ENCODE measurements around the gene ASXL2.

DNA sequence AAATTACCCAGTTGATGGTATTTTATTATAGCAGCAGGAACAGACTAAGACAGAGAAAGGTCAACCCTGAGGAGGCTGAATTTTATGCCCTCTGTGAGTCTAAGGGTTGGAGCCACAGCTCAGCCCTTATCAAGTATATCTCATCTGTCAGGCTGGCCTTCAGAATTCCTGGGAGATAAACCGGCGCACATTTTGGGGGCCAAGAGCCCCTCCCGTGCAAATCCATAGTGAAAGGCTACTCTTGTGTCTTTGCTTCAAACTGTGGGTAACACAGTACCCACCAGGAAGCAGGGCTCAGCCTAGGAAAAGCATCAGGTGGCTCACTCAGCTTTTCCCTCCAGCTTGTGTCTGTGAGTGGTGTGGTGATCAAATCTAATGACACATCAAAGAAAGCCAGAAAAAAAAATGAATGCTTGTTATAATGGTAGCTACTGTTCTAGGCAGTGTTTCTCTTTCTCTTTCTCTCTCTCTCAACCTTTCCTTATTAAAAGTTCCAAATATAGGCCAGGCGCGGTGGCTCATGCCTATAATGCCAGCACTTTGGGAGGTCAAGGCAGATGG is 25.0 kb upstream of the ASXL2 start:
- TF ChIP-seq, protein P1, sequence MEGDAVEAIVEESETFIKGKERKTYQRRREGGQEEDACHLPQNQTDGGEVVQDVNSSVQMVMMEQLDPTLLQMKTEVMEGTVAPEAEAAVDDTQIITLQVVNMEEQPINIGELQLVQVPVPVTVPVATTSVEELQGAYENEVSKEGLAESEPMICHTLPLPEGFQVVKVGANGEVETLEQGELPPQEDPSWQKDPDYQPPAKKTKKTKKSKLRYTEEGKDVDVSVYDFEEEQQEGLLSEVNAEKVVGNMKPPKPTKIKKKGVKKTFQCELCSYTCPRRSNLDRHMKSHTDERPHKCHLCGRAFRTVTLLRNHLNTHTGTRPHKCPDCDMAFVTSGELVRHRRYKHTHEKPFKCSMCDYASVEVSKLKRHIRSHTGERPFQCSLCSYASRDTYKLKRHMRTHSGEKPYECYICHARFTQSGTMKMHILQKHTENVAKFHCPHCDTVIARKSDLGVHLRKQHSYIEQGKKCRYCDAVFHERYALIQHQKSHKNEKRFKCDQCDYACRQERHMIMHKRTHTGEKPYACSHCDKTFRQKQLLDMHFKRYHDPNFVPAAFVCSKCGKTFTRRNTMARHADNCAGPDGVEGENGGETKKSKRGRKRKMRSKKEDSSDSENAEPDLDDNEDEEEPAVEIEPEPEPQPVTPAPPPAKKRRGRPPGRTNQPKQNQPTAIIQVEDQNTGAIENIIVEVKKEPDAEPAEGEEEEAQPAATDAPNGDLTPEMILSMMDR (IDR thresholded peaks at IDR 0.05; ENCODE audit: insufficient read depth, low read length) = no peak
- TF ChIP-seq GABPA (IDR thresholded peaks at IDR 0.05; ENCODE audit: low read depth) = no peak
- no peak for TF ChIP-seq POLR2AphosphoS5 (IDR thresholded peaks at IDR 0.05; ENCODE audit: low read depth)
- TF ChIP-seq SPI1 (IDR thresholded peaks at IDR 0.05; ENCODE audit: borderline replicate concordance, low read depth) = no peak
- TF ChIP-seq, protein P2, sequence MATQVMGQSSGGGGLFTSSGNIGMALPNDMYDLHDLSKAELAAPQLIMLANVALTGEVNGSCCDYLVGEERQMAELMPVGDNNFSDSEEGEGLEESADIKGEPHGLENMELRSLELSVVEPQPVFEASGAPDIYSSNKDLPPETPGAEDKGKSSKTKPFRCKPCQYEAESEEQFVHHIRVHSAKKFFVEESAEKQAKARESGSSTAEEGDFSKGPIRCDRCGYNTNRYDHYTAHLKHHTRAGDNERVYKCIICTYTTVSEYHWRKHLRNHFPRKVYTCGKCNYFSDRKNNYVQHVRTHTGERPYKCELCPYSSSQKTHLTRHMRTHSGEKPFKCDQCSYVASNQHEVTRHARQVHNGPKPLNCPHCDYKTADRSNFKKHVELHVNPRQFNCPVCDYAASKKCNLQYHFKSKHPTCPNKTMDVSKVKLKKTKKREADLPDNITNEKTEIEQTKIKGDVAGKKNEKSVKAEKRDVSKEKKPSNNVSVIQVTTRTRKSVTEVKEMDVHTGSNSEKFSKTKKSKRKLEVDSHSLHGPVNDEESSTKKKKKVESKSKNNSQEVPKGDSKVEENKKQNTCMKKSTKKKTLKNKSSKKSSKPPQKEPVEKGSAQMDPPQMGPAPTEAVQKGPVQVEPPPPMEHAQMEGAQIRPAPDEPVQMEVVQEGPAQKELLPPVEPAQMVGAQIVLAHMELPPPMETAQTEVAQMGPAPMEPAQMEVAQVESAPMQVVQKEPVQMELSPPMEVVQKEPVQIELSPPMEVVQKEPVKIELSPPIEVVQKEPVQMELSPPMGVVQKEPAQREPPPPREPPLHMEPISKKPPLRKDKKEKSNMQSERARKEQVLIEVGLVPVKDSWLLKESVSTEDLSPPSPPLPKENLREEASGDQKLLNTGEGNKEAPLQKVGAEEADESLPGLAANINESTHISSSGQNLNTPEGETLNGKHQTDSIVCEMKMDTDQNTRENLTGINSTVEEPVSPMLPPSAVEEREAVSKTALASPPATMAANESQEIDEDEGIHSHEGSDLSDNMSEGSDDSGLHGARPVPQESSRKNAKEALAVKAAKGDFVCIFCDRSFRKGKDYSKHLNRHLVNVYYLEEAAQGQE (IDR thresholded peaks at IDR 0.05; ENCODE audit: insufficient replicate concordance, low read depth) = no peak
